Activated naive CD8-positive, alpha-beta T cell treated with anti-CD3 and anti-CD28 coated beads, Interleukin-2, amount 50 U/mL, for 24 hours (primary cell): ENCODE results near the gene TNNT1.

ENCODE experiments used
- ATAC-seq: fragments of 150-1000 bp; cut with Tn5 transposase; one replicate; pipeline ENCODE4 v1.10.0; 2021
- DNase-seq: peaks from one replicate; pipeline ENCODE4 v3.0.0; 2021
- H3K27ac Mint-ChIP-seq: one replicate; pipeline ENCODE4 v1.8.0; 2021; ENCODE audit warnings: mild to moderate bottlenecking, mixed read lengths
- H3K27me3 Mint-ChIP-seq: one replicate; pipeline ENCODE4 v1.8.0; 2021; ENCODE audit warnings: mixed read lengths
- H3K36me3 Mint-ChIP-seq: one replicate; pipeline ENCODE4 v1.8.0; 2021; ENCODE audit warnings: low read depth, mixed read lengths
- H3K4me1 Mint-ChIP-seq: one replicate; pipeline ENCODE4 v1.8.0; 2021; ENCODE audit warnings: mixed read lengths
- H3K4me3 Mint-ChIP-seq: one replicate; pipeline ENCODE4 v1.8.0; 2021; ENCODE audit warnings: mild to moderate bottlenecking, moderate library complexity, mixed read lengths
- H3K9me3 Mint-ChIP-seq: one replicate; pipeline ENCODE4 v1.8.0; 2021; ENCODE audit warnings: mixed read lengths

The TNNT1 gene

DNA sequence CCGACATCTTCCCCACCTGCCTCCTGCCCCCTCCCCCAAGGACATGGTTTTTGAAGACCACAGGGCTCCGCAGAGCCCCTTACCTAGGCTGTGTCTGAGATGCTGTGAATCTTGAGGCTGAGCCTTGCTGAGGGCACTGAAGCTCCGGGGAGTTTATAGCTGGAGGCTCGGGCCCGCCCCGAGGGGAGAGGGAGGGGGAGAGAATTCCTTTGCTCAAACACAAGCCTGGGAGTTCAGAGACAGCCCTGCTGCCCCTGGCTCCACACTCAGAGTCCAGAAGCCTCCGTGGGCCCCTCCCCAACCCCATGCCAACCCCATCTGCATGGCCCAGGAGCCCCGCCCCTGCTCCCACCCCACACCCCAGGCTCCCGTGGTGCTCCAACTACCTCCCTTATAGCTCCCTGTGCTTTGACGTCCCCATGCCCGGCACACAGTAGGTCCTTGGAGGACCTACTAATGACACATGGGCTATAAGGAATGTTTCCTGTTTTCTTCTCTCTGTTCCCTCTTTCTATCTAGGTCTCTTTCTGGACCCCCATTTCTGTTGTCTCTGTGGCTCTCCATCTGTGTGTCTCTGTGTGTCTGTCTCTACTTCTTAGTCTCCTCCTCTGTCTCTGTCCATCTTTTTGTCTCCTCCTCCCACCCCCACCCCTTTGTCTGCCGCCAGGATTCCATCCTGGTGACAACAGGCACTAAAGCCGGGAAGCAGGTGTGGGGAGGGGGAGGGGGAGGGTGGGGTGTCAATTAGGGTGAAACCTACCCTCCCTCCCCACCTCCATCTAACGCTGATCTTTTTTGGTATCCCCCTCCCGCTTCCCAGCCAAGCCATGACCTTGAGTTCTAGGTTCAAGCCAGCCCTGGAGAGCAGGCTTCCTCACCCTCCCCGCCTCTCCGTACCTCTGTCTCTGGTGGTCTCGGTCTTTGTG is at the start of gene TNNT1:
TSS of gene TNNT1 (minus strand) at position 129 of the 926 bp plus-strand sequence. CDS start 2,049 bp downstream, outside the sequence.
- DNase-seq = no peak
- Mint-ChIP-seq H3K36me3 (peaks cover 3% of the 10 kb centered on the region), H3K27ac (no peak within 1 kb of the TSS), H3K4me3 (no peak within 1 kb of the TSS), H3K9me3 (peaks cover 14% of the 10 kb centered on the region), H3K4me1 (peaks cover 15% of the 10 kb centered on the region), H3K27me3 (peaks cover 38% of the 10 kb centered on the region)
- ATAC-seq = peak; percentile 25

DNA sequence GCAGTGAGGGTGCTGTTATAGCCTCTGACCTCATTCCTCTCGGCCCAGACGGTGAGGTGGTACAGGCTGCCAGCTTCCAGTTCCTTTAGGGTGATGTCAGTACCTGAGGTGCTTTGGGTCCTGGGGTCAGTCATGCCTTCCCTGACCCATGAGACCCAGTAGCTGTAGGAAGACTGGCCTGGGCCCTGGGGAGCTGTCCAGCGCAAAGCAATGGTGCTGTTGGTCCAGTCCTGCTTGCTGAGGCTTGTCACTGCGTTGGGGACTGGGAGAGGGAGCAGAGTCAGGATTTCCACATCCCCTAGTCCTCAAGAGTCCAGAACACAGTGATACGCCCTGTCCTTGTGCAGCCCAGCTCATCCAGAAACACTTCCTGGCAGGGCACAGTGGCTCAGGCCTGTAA is 49.6 kb upstream of the TNNT1 start:
- no peaks in the 10 kb centered on the region for H3K4me1 Mint-ChIP-seq
- H3K9me3 Mint-ChIP-seq = no peaks in the 10 kb centered on the region

DNA sequence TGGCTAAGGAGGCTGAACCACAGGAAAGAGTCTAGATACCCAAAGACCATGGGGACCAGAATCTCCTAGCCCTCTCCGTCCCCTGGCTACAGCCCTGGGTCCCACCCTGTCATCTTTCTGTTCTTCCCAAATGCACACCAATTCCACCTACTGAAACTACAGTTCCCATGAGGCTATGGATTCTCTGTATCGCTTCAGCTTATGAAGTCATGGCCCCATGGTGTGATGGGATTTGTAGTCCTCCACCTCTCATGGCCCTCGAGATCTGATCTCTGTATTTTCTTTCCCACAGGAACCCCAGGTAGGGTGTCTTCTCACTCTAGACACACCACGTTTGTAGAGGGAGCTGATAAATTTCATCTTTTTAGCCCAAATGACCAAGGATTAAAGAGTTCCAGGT is 48.5 kb upstream of the TNNT1 start:
- H3K27me3 Mint-ChIP-seq = peaks cover 13% of the 10 kb centered on the region
- no peak for ATAC-seq

More for the DNA sequence above, 49.6 kb upstream of the TNNT1 start:
- Mint-ChIP-seq H3K4me3 (no peak overlapping the region), H3K27me3 (peaks cover 13% of the 10 kb centered on the region), H3K36me3 (no peaks in the 10 kb centered on the region), H3K27ac (no peak overlapping the region)
- no peak for ATAC-seq
- DNase-seq = no peak

GRCh38 chr19:55196803-55197202 is 47.8 kb upstream of the TNNT1 start:
- H3K4me3 Mint-ChIP-seq = no peak overlapping the region
- no peaks in the 10 kb centered on the region for H3K9me3 Mint-ChIP-seq
- no peak overlapping the region for H3K27ac Mint-ChIP-seq
- no peaks in the 10 kb centered on the region for H3K36me3 Mint-ChIP-seq
- no peak for DNase-seq
- peaks cover 11% of the 10 kb centered on the region for H3K27me3 Mint-ChIP-seq
- H3K4me1 Mint-ChIP-seq = no peaks in the 10 kb centered on the region
- no peak for ATAC-seq

More for the DNA sequence above, 48.5 kb upstream of the TNNT1 start:
- no peaks in the 10 kb centered on the region for H3K4me1 Mint-ChIP-seq
- H3K9me3 Mint-ChIP-seq = no peaks in the 10 kb centered on the region
- H3K4me3 Mint-ChIP-seq = no peak overlapping the region
- no peak overlapping the region for H3K27ac Mint-ChIP-seq
- H3K36me3 Mint-ChIP-seq = no peaks in the 10 kb centered on the region
- no peak for DNase-seq

DNA sequence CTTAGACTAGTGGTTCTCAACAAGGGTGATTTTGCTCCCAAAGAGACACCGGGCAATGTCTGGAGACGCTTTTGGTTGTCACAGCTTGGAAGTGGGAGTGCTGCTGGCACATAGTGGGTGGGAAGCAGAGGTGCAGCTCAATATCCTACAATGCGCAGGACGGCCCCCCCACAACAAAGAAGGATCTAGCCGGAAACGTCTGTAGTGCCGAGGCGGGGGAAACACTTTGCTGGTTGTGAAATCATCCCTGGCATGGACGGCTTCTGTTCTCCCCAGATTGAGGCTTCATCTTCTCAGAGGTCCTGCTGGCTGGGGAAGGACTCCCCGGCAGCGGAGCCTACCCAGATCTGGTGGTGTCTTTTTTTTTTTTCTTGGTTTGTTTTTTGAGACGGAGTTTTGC is 44.5 kb upstream of the TNNT1 start:
- no peak overlapping the region for H3K27ac Mint-ChIP-seq
- ATAC-seq (no peak), DNase-seq (no peak)
- no peaks in the 10 kb centered on the region for H3K9me3 Mint-ChIP-seq
- H3K4me3 Mint-ChIP-seq = no peak overlapping the region
- no peaks in the 10 kb centered on the region for H3K36me3 Mint-ChIP-seq
- peaks cover 4% of the 10 kb centered on the region for H3K4me1 Mint-ChIP-seq
- peaks cover 6% of the 10 kb centered on the region for H3K27me3 Mint-ChIP-seq

DNA sequence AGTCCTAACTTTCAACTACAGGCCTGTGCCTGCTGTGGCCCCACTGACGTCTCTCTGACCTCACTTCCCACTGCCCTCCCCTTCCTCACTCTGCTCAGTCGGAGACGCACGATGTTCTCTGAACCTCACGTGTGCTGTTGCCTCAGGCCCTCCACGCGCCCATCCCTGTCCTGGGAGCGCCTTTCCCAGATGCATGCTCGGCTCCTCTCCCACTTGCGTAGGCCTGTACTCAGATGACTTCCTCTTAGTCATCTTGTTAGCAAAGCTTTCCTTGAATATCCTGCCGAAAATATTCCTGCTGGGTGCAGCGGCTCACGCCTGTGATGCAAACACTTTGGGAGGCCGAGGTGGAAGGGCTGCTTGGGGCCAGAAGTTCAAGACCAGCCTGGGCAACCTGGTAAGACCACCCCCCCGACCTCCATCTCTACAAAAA is 40.4 kb upstream of the TNNT1 start:
- no peaks in the 10 kb centered on the region for H3K9me3 Mint-ChIP-seq
- no peak overlapping the region for H3K4me3 Mint-ChIP-seq
- H3K27me3 Mint-ChIP-seq = peaks cover 9% of the 10 kb centered on the region
- H3K27ac Mint-ChIP-seq = no peak overlapping the region
- H3K4me1 Mint-ChIP-seq = peaks cover 4% of the 10 kb centered on the region
- ATAC-seq (no peak), DNase-seq (no peak)
- no peaks in the 10 kb centered on the region for H3K36me3 Mint-ChIP-seq

DNA sequence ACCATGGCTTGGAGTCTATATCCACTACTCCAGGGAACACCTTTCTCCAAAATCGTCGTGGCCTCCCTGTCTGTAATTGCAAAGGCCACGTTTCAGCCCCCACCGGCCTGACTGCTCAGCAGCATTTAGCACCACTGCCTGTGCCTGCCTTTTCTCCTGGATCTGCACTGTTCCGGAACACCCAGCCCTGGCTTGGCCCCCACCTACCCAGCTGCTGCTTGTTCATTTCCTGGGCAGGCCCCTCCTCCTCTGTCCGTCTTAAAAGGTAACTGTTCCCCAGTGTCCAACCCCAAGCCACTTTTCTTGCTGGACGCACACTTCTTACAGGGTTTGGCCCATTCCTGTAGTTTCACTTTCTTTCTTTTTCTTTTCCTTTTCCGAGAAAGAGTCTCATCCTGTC is 39.6 kb upstream of the TNNT1 start:
- no peak overlapping the region for H3K4me3 Mint-ChIP-seq
- H3K27ac Mint-ChIP-seq = no peak overlapping the region
- H3K4me1 Mint-ChIP-seq = peaks cover 4% of the 10 kb centered on the region

DNA sequence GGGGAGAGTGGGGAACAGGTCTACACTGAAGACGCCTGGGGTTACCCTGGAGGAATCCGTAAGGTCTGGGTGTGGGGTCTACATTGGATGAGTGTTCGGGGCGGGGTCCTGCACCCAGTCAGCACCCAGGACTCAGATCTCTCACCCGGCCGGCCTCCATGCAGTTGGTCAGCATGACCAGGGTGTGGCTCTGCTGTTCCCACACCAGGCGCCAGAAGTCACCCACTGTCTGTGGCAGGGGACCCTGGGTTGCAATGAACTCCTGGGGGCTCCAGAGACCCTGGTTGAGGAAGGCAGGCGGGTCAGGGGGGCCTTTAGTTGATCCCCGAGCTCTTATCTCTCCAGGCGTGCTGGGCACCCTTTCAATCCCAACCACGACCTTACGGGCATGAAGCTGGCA is 37.1 kb upstream of the TNNT1 start:
- ATAC-seq (no peak), DNase-seq (no peak)
- no peak overlapping the region for H3K27ac Mint-ChIP-seq
- H3K27me3 Mint-ChIP-seq = peaks cover 24% of the 10 kb centered on the region
- no peaks in the 10 kb centered on the region for H3K9me3 Mint-ChIP-seq
- no peaks in the 10 kb centered on the region for H3K36me3 Mint-ChIP-seq
- peaks cover 4% of the 10 kb centered on the region for H3K4me1 Mint-ChIP-seq
- H3K4me3 Mint-ChIP-seq = no peak overlapping the region

More for the DNA sequence above, 39.6 kb upstream of the TNNT1 start:
- H3K27me3 Mint-ChIP-seq = peaks cover 11% of the 10 kb centered on the region
- DNase-seq = no peak
- H3K36me3 Mint-ChIP-seq = no peaks in the 10 kb centered on the region
- H3K9me3 Mint-ChIP-seq = no peaks in the 10 kb centered on the region
- no peak for ATAC-seq

DNA sequence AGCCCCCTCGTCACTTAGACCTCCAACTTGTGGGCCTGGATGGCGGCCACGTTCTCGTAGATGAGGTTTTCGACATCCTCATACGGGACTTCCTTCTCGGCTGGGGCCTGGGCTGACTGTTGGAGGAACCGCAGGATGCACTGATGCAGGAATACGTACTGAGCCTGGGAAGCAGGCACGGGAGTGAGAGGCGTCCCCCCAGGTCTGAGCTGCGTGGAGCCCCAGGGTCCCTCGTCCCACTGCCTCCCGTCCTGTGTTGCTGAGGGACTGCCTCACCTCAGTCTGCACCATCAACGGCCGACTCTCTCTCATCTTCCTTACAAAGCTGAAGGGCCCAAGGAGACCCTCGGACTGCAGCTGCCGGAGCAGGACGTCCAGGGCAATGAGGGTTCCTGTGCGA is 32.7 kb upstream of the TNNT1 start:
- H3K27me3 Mint-ChIP-seq = peaks cover 56% of the 10 kb centered on the region
- no peak for DNase-seq
- H3K27ac Mint-ChIP-seq = no peak overlapping the region
- H3K9me3 Mint-ChIP-seq = no peaks in the 10 kb centered on the region
- peaks cover 18% of the 10 kb centered on the region for H3K4me1 Mint-ChIP-seq
- no peak overlapping the region for H3K4me3 Mint-ChIP-seq
- no peaks in the 10 kb centered on the region for H3K36me3 Mint-ChIP-seq
- no peak for ATAC-seq

- Mint-ChIP-seq H3K27ac (peak within 1 kb of the TSS; percentile 64), H3K9me3 (no peaks in the 10 kb centered on the region), H3K4me3 (peak within 1 kb of the TSS; percentile 64), H3K27me3 (peaks cover 64% of the 10 kb centered on the region), H3K4me1 (peaks cover 18% of the 10 kb centered on the region), H3K36me3 (no peaks in the 10 kb centered on the region)
- peak; percentile 31 for ATAC-seq
- peak; percentile 74 for DNase-seq
Observed at GRCh38 chr19:55179606-55180484, 30.8 kb upstream of the TNNT1 start, which contains the start of gene SYT5. Gene SYT5 (minus strand): TSS chr19:55180289. CDS start chr19:55179041, 1,248 bp downstream.

DNA sequence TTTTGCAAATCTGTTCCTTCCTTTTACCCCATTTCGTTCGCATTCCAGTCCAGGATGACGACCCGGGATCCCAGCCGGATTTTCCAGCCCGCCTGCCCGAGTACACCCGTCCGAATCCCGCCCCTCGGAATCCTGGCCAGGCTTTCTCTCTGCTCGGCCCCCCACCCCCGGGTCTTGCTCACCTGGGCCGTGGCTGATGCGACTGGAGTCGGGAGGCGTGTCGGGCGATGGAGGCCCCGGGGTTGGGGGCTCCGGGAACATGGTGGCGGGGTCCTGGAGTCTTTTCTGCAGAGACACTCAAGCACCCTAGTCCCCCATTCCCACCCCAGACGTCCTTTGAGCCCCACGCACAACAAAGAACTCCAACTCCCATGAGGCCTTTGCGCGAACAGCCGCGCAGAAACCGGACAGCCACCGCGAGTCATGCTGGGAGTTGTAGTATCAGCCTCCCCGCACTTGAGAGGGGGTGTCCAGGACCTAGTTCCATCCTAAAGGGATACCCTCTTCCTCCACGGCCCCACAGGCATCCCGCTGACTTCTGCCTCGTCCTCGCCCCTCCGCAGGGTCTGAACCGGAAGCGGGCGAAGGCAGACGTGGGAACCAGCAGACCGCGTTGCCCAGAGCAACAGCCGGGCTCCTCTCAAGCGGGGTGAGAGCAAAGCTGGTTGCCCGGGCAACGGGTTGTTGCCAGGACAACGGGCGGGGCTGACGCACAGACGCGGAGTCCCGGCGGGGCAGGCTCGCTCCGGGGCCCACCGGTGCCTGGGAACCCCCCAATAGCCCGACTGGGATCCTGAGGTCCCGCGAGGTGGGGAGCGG is 30.0 kb upstream of the TNNT1 start:
- H3K27me3 Mint-ChIP-seq = peaks cover 72% of the 10 kb centered on the region
- DNase-seq (peak; percentile 93), ATAC-seq (peak; percentile 88)
- H3K27ac Mint-ChIP-seq = no peak overlapping the region
- H3K4me1 Mint-ChIP-seq = peaks cover 18% of the 10 kb centered on the region
- no peaks in the 10 kb centered on the region for H3K9me3 Mint-ChIP-seq
- no peaks in the 10 kb centered on the region for H3K36me3 Mint-ChIP-seq
- peak overlapping the region; percentile 60 for H3K4me3 Mint-ChIP-seq

DNA sequence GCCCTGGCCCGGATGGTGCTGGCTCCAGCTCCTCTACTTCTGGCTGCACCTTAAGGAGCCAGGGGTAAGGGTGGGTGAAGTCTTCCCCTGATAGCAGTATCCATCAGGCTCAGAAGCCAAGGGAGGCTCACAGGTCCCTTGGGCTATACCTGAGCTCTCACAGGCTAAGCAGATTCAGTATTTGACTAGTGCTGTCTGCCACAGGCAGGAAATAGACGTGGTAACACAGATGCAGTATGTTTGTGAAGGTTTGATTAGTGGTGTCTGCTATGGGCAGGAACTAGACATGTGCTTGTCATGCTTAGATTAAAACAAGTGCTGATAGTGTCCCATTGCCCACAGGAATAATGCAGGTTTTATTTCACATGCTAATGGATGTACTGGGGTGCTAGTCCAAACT is 27.1 kb upstream of the TNNT1 start:
- peaks cover 19% of the 10 kb centered on the region for H3K4me1 Mint-ChIP-seq
- H3K27me3 Mint-ChIP-seq = peaks cover 77% of the 10 kb centered on the region
- H3K27ac Mint-ChIP-seq = no peak overlapping the region
- no peaks in the 10 kb centered on the region for H3K9me3 Mint-ChIP-seq
- no peaks in the 10 kb centered on the region for H3K36me3 Mint-ChIP-seq
- no peak overlapping the region for H3K4me3 Mint-ChIP-seq
- DNase-seq (no peak), ATAC-seq (no peak)

GRCh38 chr19:55175117-55175867 is 26.3 kb upstream of the TNNT1 start:
- H3K4me1 Mint-ChIP-seq = peaks cover 17% of the 10 kb centered on the region
- ATAC-seq = no peak
- peaks cover 75% of the 10 kb centered on the region for H3K27me3 Mint-ChIP-seq
- DNase-seq = no peak
- no peaks in the 10 kb centered on the region for H3K36me3 Mint-ChIP-seq
- H3K9me3 Mint-ChIP-seq = no peaks in the 10 kb centered on the region
- H3K27ac Mint-ChIP-seq = no peak overlapping the region
- H3K4me3 Mint-ChIP-seq = no peak overlapping the region
